PC-3 (cell line): ENCODE data around the gene TFDP1.

Experiments used
- EZH2 ChIP-seq: fragments of 300-600 bp; sonication (generic); IDR thresholded peaks from one replicate; pipeline ENCODE4 v1.6.1; 2017; ENCODE audit warnings: antibody characterized with exemption, mild to moderate bottlenecking, low read length; ENCODE audit not compliant: unreplicated experiment
- EZH2phosphoT487 ChIP-seq: fragments of 300-600 bp; sonication (generic); IDR thresholded peaks from 2 replicates; pipeline ENCODE4 v1.6.1; 2018; ENCODE audit warnings: mild to moderate bottlenecking, antibody characterized with exemption, low read length, borderline replicate concordance
- TF ChIP-seq, protein P1 (sequence below): fragments of 300-600 bp; sonication (generic); conservative IDR thresholded peaks from 2 replicates; pipeline ENCODE4 v1.5.1; 2017; ENCODE audit warnings: antibody characterized with exemption, low read depth, mild to moderate bottlenecking, low read length

DNA sequence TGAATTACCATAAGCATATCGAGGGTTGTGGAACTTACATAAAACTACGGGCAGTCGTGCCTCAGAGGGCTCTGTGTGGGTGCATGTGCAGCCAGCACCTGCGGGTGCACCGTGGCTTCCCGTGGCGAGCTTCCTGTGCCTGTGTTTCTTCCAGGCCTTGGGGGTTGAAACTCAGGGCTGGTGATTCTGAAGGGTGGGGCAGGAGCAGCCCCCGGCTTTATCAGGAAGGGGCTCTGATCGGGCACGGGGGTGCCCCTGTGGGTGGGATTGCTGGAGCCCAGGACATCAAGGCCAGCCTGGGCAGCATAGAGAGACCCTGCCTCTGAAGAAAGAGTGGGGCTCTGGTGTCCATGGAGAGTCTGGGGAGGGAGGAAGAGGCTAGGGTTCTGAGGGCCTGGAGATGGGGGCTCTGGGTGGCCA is 62.4 kb downstream of the TFDP1 start:
- TF ChIP-seq, protein P1, sequence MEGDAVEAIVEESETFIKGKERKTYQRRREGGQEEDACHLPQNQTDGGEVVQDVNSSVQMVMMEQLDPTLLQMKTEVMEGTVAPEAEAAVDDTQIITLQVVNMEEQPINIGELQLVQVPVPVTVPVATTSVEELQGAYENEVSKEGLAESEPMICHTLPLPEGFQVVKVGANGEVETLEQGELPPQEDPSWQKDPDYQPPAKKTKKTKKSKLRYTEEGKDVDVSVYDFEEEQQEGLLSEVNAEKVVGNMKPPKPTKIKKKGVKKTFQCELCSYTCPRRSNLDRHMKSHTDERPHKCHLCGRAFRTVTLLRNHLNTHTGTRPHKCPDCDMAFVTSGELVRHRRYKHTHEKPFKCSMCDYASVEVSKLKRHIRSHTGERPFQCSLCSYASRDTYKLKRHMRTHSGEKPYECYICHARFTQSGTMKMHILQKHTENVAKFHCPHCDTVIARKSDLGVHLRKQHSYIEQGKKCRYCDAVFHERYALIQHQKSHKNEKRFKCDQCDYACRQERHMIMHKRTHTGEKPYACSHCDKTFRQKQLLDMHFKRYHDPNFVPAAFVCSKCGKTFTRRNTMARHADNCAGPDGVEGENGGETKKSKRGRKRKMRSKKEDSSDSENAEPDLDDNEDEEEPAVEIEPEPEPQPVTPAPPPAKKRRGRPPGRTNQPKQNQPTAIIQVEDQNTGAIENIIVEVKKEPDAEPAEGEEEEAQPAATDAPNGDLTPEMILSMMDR = no peak
- TF ChIP-seq EZH2phosphoT487 (no peak), EZH2 (no peak)
